Prostate gland (tissue), 2 donors: ENCODE data around the gene DCDC1.

ENCODE experiments used
- POLR2A ChIP-seq: fragments of 450-650 bp; IDR thresholded peaks from one replicate; pipeline ENCODE4 v1.6.1; 2016; ENCODE audit warnings: antibody characterized with exemption, mild to moderate bottlenecking
- TF ChIP-seq, protein P1 (sequence below), 4 experiments: fragments of 200-600 bp in 2 of 4; fragments of 450-650 bp in 2 of 4; sonication (generic) in 2 of 4; IDR thresholded peaks; 1 replicate in 3 of 4; 2 replicates in 1 of 4; pipeline ENCODE4 v1.5.1; 2016 to 2019; ENCODE audit warnings: antibody characterized with exemption in 4 of 4, mild to moderate bottlenecking in 2 of 4, moderate library complexity in 2 of 4

DNA sequence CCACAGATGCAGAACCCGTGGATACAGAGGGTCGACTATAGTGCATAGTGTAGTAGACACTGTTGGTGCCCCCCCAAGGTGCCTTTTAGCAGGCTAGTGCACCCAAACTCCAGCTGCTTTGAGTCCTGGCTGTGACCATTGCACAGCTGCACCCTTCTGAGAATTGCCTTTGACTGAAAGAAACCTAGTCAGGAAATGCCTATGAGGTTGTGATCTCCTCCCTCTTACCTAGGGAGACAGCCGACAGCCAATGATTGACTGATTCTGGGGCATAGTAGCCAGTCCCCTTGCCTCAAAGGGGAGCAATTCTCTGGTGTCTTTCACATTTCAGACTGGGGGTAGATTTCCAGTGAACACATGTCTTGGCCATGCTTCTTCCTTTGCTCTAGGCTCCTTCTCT lies 74.2 kb downstream of the DCDC1 start:
- TF ChIP-seq, protein P1, sequence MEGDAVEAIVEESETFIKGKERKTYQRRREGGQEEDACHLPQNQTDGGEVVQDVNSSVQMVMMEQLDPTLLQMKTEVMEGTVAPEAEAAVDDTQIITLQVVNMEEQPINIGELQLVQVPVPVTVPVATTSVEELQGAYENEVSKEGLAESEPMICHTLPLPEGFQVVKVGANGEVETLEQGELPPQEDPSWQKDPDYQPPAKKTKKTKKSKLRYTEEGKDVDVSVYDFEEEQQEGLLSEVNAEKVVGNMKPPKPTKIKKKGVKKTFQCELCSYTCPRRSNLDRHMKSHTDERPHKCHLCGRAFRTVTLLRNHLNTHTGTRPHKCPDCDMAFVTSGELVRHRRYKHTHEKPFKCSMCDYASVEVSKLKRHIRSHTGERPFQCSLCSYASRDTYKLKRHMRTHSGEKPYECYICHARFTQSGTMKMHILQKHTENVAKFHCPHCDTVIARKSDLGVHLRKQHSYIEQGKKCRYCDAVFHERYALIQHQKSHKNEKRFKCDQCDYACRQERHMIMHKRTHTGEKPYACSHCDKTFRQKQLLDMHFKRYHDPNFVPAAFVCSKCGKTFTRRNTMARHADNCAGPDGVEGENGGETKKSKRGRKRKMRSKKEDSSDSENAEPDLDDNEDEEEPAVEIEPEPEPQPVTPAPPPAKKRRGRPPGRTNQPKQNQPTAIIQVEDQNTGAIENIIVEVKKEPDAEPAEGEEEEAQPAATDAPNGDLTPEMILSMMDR (IDR thresholded peaks at IDR 0.05) = no peak
- no peak for TF ChIP-seq POLR2A
